NCI-H446 treated with DMSO at 0.1 percent for 48 hours (cell line): ENCODE data around the gene TMBIM1.
"Not testable (repeated sequence)": the region's sequence is repeated elsewhere in the genome, so short reads cannot be mapped to it uniquely, and the experiment has no call there.

ENCODE experiments used
- DNase-seq: peaks from one replicate; lab custom pipeline; 2025; lab: John Stamatoyannopoulos, UW

The TMBIM1 gene

DNA sequence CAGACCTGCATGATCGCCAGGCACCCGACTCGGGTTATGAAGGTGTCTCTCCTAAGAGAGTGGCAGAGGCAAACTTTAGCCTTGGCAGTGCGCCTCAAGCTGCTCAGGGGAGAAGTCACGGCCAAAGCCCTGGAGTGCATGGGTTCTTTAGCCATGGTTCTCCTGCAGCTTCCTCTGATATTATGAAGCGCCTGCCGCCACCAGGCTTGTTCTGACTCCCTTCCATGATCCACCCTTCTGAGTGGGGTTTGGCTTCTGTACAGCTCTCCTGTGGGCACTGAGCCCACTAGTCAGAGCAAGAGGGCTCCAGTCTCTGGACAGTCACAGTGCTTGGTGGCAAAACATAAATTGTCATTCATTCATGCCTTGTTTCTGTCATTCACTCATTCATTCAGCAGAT, 25.9 kb upstream of the TMBIM1 start:
- no peak for DNase-seq

DNA sequence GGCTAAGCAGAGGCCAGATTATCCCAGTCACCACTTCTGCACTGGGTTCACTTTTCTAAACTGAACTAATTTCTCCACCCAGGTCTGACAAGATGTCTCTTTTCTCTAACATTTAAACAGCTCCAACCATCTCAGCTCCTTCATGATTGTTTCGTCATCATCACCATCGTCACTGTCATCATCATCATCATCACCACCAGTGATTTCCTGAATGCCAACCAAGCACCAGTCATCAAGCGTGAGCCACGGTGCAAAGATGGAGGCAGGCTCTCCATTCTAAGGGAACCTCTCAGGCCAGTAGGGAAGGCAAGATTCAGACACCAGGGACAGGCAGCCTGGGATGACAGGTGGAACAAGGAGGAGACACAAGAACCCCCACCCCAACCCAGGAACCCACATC, 25.5 kb upstream of the TMBIM1 start:
- no peak for DNase-seq

DNA sequence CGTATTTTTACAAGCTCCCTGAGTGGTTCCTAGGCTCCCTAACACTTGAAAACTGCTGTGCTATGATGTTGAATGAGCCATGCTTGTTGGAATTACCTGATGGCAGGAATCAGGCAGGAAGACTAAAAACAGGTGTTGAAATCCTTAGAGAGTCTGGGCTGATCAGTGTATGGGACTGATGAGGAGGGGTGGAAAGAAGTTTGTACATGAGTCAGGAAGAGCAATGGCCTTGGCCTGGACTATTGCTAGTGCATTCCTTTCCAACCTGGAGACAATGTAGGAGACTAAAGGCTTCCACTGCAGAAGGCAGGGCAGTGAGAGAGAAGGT, 25.0 kb upstream of the TMBIM1 start:
- no peak for DNase-seq

DNA sequence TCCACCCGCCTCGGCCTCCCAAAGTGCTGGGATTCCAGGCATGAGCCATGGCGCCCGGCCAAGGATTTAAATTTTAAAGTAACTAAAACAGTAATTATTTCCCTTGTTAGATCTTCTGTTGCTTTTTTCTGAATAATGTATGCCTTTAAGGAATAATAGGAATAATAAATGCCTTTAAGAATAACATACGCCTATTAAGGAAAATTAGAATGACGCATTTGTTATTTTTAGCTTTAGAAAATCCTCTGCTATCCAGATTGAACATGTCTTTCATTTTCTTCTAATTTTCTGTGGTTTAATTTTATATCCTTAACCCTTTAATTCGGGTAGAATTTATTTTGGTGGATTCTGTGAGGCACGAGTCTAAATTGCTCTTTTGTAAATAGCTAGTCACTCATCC, 23.1 kb upstream of the TMBIM1 start:
- DNase-seq: no peak

DNA sequence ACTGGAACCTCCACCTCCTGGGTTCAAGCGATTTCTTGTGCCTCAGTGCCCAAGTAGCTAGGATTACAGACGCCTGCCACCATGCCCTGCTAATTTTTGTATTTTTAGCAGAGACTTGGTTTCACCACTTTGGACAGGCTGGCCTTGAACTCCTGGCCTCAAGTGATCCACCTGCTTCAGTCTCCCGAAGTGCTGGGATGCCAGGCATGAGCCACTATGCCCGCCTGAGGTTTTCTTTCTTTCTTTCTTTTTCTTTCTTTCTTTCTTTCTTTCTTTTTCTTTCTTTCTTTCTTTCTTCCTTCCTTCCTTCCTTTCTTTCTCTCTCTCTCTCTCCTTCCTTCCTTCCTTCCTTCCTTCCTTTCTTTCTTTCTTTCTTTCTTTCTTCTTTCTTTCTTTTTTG, 22.5 kb upstream of the TMBIM1 start:
- not testable (repeated sequence) for DNase-seq

DNA sequence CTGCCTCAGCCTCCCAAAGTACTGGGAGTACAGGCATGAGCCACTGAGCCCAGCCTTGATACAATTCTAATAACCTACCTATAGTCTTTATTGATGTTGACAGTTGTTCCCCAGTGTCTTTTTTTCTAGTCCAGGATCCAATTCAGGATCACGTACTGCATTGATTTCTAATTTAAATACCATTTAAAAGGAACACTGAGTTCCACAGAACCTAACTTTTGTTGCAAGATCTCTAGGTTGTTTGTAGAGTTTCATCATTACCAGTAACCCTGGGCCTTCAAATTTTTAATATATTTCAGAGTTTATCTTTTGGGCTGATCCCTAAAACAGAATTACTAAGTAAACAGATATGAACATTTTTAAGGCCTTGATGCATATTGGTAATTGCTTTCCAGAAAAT, 21.1 kb upstream of the TMBIM1 start:
- DNase-seq: no peak

DNA sequence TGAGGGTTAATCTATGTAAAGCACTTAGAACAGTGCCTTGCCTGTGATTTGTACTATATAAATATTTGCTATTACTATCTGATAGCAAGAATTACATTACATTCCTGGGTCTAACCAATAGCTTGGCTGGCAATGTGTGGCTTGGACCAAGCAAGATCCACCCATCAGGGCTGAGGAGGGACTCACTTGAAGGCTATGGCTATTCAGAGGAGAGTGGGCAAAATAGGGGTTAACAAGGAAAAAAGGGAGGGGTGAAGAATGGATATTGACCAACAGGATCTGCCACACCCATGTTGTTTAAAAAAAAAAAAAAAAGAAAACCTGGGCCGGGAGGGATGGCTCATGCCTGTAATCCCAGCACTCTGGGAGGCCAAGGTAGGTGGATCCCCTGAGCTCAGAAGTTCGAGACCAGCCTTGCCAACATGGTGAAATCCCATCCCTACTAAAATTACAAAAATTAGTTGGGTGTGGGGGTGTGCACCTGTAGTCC, 20.0 kb upstream of the TMBIM1 start:
- DNase-seq: no peak

DNA sequence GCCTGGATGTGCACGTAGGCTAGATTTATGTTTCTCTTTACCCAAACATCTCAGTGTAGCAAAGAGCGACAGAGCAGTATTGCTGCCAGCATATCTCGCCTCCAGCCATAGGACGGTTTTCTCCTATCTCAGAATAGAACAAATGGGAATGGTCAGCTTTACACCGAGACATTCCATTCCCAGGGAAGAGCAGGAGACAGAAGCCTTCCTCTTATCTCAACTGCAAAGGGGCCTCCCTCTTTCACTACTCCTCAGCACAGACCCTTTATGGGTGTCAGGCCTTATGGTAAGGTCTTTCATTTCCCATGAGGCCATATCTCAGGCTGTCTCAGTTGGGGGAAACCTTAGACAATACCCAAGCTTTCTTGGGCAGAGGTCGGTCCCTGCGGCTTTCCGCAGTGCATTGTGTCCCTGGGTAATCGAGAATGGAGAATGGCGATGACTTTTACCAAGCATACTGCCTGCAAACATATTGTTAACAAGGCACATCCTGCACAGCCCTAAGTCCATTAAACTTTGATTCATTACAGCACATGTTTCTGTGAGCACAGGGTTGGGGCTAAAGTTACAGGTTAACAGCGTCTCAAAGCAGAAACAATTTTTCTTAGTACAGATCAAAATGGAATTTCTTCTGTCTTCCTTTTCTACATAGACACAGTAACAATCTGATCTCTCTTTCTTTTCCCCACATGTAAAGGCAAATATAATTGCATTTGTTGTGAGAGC, 19.4 kb upstream of the TMBIM1 start:
- not testable (repeated sequence) for DNase-seq

DNA sequence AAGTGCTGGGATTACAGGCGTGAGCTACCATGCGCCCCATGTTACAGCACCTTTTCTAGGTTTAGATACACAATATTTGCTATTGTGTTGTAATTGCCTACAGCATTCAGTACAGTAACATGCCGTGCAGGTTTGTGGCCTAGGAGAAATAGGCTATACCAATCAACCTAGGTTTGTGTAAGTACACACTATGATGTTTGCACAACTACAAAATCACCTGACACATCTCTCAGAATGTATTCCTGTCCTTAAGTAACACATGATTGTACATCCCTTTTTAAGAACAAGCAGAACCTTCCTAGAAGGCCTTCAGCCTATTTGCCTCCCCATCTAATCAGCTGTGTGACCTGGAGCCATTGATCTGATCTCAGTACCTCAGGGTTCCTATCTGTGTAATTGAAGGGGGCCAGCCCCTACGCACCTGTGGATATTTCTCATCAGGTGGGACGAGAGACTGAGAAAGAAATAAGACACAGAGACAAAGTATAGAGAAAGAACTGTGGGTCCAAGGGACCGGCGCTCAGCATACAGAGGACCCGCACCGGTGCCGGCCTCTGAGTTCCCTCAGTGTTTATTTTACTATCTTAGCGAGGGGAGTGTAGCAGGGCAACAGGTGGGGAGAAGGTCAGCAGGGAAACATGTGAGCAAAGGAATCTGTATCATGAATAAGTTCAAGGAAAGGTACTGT, 18.7 kb upstream of the TMBIM1 start:
- no peak for DNase-seq

DNA sequence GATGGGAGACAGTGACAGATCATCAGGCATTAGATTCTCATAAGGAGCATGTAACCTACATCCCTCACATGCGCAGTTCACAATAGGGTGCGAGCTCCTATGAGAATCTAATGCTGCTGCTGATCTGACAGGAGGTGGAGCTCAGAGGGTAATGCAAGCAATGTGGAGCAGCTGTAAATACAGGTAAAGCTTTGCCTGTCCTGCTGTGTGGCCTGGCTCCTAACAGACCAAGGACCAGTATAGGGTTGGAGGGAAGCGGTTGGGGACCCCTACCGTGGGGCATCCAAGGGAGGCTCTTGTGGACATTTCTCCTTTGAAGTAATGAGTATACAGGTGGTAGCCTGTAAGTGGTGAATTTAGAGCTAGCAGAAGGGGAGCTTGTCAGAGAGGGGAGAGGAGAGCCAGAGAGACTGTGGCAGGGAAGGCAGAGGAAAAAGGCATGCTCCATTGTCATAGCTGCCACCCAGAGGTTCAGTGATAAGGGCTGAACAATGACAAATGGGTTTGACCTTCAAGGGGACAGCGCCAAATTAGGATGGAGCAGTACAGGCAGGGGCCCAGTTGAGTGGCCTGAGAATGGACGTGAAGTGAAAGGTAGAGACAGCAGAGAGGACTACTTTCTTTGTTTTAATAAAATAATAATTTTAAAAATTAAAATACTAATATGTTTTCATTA, 15.2 kb upstream of the TMBIM1 start:
- DNase-seq: no peak

DNA sequence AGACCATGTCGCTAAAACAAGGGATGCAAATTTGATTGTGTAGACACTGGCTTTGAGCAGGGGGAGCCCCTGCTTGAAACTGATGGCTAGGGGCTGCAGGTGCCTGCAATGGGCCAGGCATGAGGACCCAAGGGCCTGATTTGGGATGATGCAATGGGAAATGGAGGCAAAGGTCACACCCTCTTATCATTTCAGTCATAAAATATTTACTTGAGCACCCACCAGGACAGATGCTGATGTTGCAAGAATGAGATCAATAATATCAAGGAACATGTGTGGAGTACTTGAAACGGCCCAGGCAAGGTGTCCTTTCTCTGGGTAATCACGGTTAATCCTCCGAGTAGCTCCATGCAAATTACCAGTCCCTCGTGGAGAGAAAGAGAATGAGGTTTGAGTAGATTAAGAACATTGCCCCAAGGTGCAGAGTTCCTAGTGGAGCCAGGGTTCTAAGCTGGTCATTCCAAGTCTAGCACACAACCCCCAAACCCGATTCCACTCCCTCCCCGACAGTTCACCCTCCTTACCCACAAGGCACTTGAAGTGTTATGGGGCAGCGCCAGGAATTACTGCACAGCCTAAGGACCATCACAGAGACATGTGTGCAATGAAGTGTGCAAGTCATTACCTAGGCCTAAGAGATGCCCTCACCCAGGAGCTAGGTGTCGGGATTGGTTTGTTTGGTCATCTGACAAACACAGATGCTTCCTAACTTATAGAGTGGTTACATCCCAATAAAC, 14.0 kb upstream of the TMBIM1 start:
- DNase-seq: no peak

DNA sequence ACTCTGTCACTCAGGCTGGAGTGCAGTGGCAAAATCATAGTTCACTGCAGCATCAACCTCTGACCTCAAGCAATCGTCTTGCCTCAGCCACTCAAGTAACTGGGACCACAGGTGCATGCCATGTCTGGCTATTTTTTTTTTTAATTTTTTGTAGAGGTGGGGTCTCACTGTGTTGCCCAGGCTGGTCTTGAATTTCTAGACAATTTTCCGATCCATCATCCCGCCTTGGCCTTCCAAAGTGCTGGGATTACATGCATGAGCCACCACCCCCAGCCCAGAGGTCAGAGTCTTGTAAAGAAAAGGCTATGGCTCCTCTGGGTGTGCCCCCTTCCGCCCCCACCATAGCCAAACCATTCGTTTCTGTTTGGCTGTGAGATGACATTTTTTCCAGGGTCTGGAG, 13.1 kb upstream of the TMBIM1 start:
- DNase-seq: no peak

DNA sequence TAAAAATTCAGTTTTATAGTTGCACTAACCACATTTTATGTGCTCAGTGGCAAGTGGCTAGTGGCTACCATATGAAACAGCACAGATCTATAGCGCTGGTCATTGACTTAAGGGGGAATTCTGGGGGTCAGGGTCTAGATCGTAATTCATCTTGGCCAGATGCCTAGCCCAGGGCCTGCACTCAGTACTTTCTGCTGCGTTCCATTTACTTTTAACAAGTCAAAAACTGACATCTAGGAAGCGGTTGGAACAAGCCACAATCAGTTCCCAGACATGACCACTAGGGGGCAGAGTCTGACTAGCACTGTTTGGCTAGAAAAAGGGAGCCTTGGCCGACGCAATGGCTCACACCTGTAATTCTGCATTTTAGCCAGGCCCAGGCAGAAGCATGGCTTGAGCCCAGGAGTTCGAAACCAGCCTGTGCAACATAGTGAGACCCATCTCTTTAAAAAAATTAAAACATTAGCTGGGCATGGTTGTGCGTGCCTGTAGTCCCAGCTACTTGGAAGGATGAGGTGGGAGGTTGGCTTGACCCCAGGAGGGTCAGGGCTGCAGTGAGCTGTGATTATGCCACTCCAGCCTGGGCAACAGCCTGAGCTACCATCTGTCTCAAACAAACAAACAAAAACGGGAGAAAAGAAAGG, 9.0 kb upstream of the TMBIM1 start:
- peak; percentile 43 for DNase-seq

DNA sequence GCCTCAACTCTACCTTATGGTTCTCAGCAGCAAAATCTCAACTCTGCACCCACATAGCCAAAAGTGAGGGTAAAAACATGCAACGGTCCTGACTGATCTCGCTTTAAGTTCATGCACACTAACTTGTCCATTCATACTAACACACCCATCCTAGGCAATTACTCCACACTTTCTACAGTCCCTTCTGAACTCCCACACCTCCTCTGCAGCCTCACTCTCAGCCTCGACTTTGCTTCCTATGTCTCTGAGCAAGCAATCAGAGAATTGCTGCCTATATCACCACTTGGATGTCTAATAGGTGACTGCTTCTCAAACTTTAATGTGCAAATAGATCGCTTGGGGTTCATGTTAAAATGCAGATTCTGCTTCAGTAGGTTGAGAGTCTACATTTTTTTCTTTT, 7.8 kb upstream of the TMBIM1 start:
- DNase-seq: no peak

DNA sequence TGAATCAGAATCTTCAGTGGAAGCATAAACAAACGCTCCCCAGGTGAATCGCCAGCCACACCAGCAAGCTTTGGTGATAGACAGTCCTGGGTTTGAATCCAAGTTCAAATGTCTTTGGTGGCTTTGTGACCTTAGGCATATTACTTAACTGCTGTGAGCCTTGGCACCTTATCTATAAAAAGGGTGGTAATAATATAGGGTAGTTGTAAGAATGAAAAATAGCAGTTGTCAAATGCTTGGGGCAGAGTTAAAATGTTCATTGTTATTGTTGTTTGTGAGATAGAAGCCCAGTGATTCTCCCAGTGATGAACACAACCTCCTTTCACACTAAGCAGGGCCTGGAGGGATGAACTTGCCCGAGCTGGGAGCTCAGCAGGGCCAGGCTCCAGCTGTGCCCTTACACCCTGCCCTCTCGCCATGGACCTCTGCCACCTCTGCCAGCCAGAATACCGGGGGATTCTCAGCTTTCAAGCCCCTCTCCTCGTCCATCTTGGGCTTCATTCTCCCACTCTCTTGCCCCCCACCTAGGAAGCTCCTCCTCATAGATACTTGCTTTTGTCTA, 6.1 kb upstream of the TMBIM1 start:
- DNase-seq: no peak

DNA sequence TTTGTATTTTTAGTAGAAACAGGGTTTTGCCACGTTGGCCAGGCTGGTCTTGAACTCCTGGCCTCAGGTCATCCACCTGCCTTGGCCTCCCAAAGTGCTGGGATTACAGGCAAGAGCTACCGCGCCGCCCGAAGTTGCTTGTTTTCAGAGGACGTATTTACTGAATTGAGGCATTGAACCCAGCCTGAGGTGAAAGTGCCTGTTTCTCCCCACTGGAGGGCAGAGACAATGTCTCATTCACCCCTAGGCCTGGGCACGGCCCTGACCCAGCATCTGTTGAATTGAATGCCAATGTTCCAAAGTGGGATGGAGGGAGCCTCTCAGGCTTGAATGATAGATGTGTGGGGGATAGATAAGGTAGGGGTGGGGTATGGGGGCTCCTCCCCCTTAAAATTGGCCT, 4.5 kb upstream of the TMBIM1 start:
- DNase-seq: no peak

DNA sequence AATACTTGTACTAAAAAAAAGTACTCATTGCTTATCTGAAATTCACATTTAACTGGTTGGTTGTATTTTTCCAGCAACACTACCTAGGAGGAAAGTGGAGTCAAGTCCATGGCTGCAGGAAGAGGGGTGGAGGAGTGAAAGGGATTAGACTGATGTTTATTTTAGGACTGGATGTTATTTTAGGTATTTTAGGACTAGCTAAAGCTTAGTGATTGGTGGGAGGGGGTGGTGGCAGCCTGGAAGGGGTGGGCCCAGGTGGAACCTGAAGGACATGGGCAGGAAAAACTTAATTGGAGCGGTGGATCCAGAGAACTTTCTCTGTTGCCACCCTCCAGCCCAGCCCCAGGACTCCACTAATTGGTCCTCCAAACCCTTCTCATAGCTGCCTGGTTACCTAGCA, 3.9 kb upstream of the TMBIM1 start:
- DNase-seq: no peak

DNA sequence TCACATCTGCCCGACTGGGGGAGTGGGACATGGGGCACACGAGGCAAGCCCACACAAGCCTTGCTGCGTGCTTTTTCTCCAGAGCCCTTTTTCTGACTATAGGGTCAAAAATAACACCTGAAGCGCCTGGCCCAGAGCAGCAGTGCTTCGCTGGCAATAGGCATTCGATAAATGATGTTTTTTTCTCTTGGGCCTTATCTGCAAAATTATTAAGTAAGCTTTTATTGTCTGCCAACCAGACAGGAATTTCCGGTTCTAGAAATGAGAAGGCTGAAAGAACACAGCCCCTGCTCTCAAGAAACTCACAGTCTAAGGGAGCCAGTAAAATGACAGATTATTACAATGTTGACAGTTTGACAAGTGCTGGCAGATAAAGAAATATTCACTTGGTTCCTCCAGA, 2.7 kb upstream of the TMBIM1 start:
- no peak for DNase-seq

DNA sequence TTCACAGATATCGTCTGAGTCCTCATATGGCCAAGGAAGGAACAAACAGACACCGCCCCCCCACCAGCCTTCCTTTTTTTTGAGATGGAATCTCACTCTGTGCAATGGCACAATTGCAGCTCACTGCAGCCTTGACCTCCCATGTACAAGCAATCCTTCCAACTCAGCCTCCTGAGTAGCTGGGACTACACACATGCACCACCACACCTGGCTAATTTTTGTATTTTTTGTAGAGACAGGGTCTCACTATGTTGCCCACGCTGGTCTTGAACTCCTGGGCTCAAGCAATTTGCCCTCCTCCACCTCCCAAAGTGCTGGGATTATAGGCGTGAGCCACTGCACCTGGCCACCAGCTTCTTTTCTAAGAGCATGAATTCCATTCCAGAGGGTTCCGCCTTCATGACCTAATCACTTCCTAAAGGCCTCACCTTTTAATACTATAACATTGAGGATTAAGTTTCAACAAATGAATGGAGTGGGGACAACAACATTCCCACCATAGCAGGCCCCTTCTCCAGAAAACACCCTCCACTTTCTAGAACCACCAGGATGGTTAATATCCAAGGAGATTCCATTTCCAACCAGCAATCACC, 2.2 kb upstream of the TMBIM1 start:
- no peak for DNase-seq

DNA sequence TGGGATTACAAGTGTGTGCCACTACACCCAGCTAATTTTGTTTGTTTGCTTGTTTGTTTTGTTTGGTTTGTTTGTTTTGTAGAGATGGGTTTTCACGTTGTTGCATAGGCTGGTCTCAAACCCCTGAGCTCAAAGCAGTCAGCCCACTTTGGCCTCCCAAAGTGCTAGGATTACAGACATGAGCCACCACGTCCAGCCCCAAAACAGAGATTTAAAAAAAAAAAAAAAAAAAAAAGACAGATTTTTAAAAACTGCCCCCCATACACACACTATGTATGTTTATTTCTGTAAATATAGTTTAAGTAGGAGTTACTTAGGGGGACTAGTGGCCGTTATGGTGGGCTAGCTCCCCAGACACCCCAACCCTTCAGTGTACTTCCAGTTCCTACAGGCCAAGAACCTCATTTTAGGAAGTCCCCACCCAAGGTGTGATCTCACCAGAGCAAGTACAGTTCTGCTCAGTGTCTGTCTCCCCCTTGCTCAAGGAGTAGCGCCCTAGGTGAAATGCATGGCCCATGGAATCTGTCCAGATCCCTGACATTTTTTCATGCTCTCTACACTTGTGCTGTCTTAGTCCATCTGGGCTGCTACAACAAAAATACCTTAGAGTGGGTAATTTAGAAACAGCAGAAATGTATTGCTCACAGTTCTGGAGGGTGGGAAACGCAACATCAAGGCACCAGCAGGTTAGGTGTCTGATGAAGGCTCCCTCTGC, 1.6 kb upstream of the TMBIM1 start:
- no peak for DNase-seq
